HepG2 (cell line): ENCODE data around the gene SYPL2. TPM values are rescaled to one million over a fixed set of nuclear protein-coding genes. Genes with fewer than 3 reads are reported as not detected.

Source experiments
- ATAC-seq: fragments of 200-7000 bp; cut with Tn5 transposase; 3 replicates; pipeline ENCODE4 v1.9.1; 2020; ENCODE audit warnings: mild to moderate bottlenecking, moderate library complexity
- BruUV-seq: library from RNA; stranded (reverse); fragments of 400-500 nt; replicated peaks from 2 replicates; lab custom pipeline; 2021; lab: Mats Ljungman, UMichigan
- CTCF ChIA-PET: fragments of 300-600 bp; formaldehyde crosslinking; extraction: SDS; loops from one replicate; lab custom pipeline; 2021; ENCODE audit warnings: low total read pairs, inconsistent platforms, low intra/inter-chr PET ratio; lab: Yijun Ruan, JAX
- POLR2A ChIA-PET: fragments of 350-600 bp; sonication (Branson Sonifier 250); formaldehyde crosslinking; loops from one replicate; lab custom pipeline; 2020; ENCODE audit warnings: antibody characterized with exemption, inconsistent platforms; lab: Yijun Ruan, JAX
- DNase-seq: peaks from one replicate; pipeline ENCODE4 v3.0.0-alpha.2; 2015; ENCODE audit warnings: low spot score
- FAIRE-seq: peaks from 3 replicates; lab custom pipeline; 2011; peaks lifted over from hg19 to GRCh38; lab: Jason Lieb, UNC
- H2AFZ ChIP-seq: one replicate; pipeline ENCODE4 v1.6.1; 2011; ENCODE audit warnings: low read length, inconsistent platforms
- H3K27ac ChIP-seq: fragments of 300-600 bp; 3 replicates; pipeline ENCODE4 v1.8.0; 2011; ENCODE audit warnings: mixed run types, mild to moderate bottlenecking, mixed read lengths, low read length, inconsistent platforms; ENCODE audit not compliant: insufficient read depth; ENCODE audit errors: extremely low read length
- H3K27me3 ChIP-seq, 2 experiments: fragments of 200-600 bp in 1 of 2; 2 replicates in 1 of 2; 3 replicates in 1 of 2; pipeline versions ENCODE4 v1.6.0 to v1.8.0; 2011; ENCODE audit warnings: low read length in 2 of 2, mild to moderate bottlenecking in 2 of 2, moderate library complexity in 2 of 2, inconsistent platforms in 1 of 2; ENCODE audit not compliant: insufficient read depth in 2 of 2, control insufficient read depth in 1 of 2
- H3K36me3 ChIP-seq, 2 experiments: fragments of 200-600 bp in 1 of 2; replicated peaks in 1 of 2; 2 replicates in 1 of 2; 3 replicates in 1 of 2; pipeline versions ENCODE4 v1.5.1 to v1.8.0; 2011; ENCODE audit warnings: low read length in 2 of 2, inconsistent platforms in 1 of 2; ENCODE audit not compliant: insufficient read depth in 2 of 2, control insufficient read depth in 1 of 2
- H3K4me1 ChIP-seq: 2 replicates; pipeline ENCODE4 v1.5.1; 2012; ENCODE audit warnings: low read length, inconsistent platforms; ENCODE audit not compliant: insufficient read depth
- H3K4me2 ChIP-seq: 2 replicates; pipeline ENCODE4 v1.6.0; 2011; ENCODE audit warnings: low read depth, low read length, inconsistent platforms
- H3K4me3 ChIP-seq, 3 experiments: fragments of 200-600 bp in 1 of 3; sonication (generic), shearing (Covaris generic) in 1 of 3; replicated peaks in 1 of 3; 2 replicates each; pipeline ENCODE4 v1.5.1; 2011 to 2016; ENCODE audit warnings: low read length in 3 of 3, inconsistent platforms in 2 of 3, low read depth in 2 of 3, mild to moderate bottlenecking in 2 of 3, control low read depth in 1 of 3, mixed read lengths in 1 of 3; ENCODE audit not compliant: insufficient read depth in 1 of 3
- H3K79me2 ChIP-seq: one replicate; pipeline ENCODE4 v1.6.1; 2011; ENCODE audit warnings: low read length, inconsistent platforms; ENCODE audit not compliant: insufficient read depth
- H3K9ac ChIP-seq: 2 replicates; pipeline ENCODE4 v1.6.0; 2011; ENCODE audit warnings: mild to moderate bottlenecking, low read depth, low read length, inconsistent platforms; ENCODE audit not compliant: insufficient read depth
- H3K9me3 ChIP-seq: 2 replicates; pipeline ENCODE4 v1.5.1; 2012; ENCODE audit warnings: mild to moderate bottlenecking, low read length
- H4K20me1 ChIP-seq: 2 replicates; pipeline ENCODE4 v1.6.0; 2011; ENCODE audit warnings: inconsistent platforms, mild to moderate bottlenecking, low read length, moderate library complexity; ENCODE audit not compliant: insufficient read depth
- CREM ChIP-seq, 2 experiments: sonication (generic) in 1 of 2; formaldehyde crosslinking in 1 of 2; IDR thresholded peaks; 2 replicates each; pipeline versions ENCODE4 v1.4.0 to v1.6.1; 2016 to 2020; ENCODE audit warnings: antibody characterized with exemption in 1 of 2, mild to moderate bottlenecking in 1 of 2, missing genetic modification reagents in 1 of 2
- IRX3 ChIP-seq: sonication (generic); formaldehyde crosslinking; IDR thresholded peaks from 2 replicates; pipeline ENCODE4 v1.8.1; 2023; ENCODE audit warnings: mild to moderate bottlenecking, low read depth, missing genetic modification reagents, borderline replicate concordance
- MAF1 ChIP-seq: sonication (generic); formaldehyde crosslinking; IDR thresholded peaks from 2 replicates; pipeline ENCODE4 v1.5.0; 2020; ENCODE audit warnings: missing genetic modification reagents, borderline replicate concordance
- MED13 ChIP-seq: sonication (generic); formaldehyde crosslinking; IDR thresholded peaks from 2 replicates; pipeline ENCODE4 v1.5.0; 2020; ENCODE audit warnings: missing genetic modification reagents
- NFE2L2 ChIP-seq: fragments of 150-350 bp; IDR thresholded peaks from 2 replicates; pipeline ENCODE4 v1.6.1; 2014; ENCODE audit warnings: low read length
- NR2F1 ChIP-seq, 2 experiments: fragments of 450-650 bp in 1 of 2; formaldehyde crosslinking in 1 of 2; IDR thresholded peaks; 2 replicates each; pipeline versions ENCODE4 v1.5.0 to v1.6.1; 2016 to 2020; ENCODE audit warnings: mild to moderate bottlenecking in 1 of 2, missing compliant biosample characterization in 1 of 2, missing genetic modification reagents in 1 of 2, moderate library complexity in 1 of 2
- ONECUT2 ChIP-seq: sonication (generic); formaldehyde crosslinking; IDR thresholded peaks from 2 replicates; pipeline ENCODE4 v1.4.0; 2020; ENCODE audit warnings: missing genetic modification reagents
- RELA ChIP-seq: sonication (generic); formaldehyde crosslinking; IDR thresholded peaks from 2 replicates; pipeline ENCODE4 v1.4.0; 2020; ENCODE audit warnings: missing genetic modification reagents
- SALL1 ChIP-seq: sonication (generic); formaldehyde crosslinking; IDR thresholded peaks from 2 replicates; pipeline ENCODE4 v1.8.0; 2022; ENCODE audit warnings: mild to moderate bottlenecking, missing genetic modification reagents
- TOPORS ChIP-seq: sonication (generic); formaldehyde crosslinking; IDR thresholded peaks from 2 replicates; pipeline ENCODE4 v1.8.0; 2023; ENCODE audit warnings: mild to moderate bottlenecking, missing genetic modification reagents
- ZC3H13 ChIP-seq: sonication (generic); formaldehyde crosslinking; IDR thresholded peaks from 2 replicates; pipeline ENCODE4 v1.8.1; 2023; ENCODE audit warnings: mild to moderate bottlenecking, missing genetic modification reagents, moderate library complexity
- ZIK1 ChIP-seq: sonication (generic); formaldehyde crosslinking; IDR thresholded peaks from 2 replicates; pipeline ENCODE4 v1.5.0; 2020; ENCODE audit warnings: mild to moderate bottlenecking, low read depth, missing genetic modification reagents, borderline replicate concordance
- ZMYM4 ChIP-seq: sonication (generic); formaldehyde crosslinking; IDR thresholded peaks from 2 replicates; pipeline ENCODE4 v1.8.1; 2023; ENCODE audit warnings: mild to moderate bottlenecking, missing genetic modification reagents
- ZNF232 ChIP-seq: sonication (generic); formaldehyde crosslinking; IDR thresholded peaks from 2 replicates; pipeline ENCODE4 v1.4.0; 2020; ENCODE audit warnings: missing genetic modification reagents, borderline replicate concordance
- ZNF567 ChIP-seq: sonication (generic); formaldehyde crosslinking; IDR thresholded peaks from 2 replicates; pipeline ENCODE4 v1.8.1; 2023; ENCODE audit warnings: mild to moderate bottlenecking, missing genetic modification reagents, borderline replicate concordance
- ZNF616 ChIP-seq: sonication (generic); formaldehyde crosslinking; IDR thresholded peaks from 2 replicates; pipeline ENCODE4 v1.5.0; 2020; ENCODE audit warnings: low read depth, mild to moderate bottlenecking, missing genetic modification reagents
- WGBS: methylation state at CpG from one replicate; pipeline ENCODE4 v1.1.6; 2017; ENCODE audit warnings: low lambda C conversion rate; 5-methylcytosine and 5-hydroxymethylcytosine counted together
- in situ Hi-C: cut with HindIII; loops from 2 replicates; pipeline ENCODE4 v1.10.0; 2017; ENCODE audit warnings: low pct_unique_long_range_greater_than_20kb; ENCODE audit not compliant: extremely low pct_ligation_motif_present
- intact Hi-C: fragments of 100-400 bp; cut with micrococcal nuclease; formaldehyde crosslinking; loops from one replicate; pipeline ENCODE4 v1.10.0; 2022; ENCODE audit not compliant: unreplicated experiment
- polyA plus RNA-seq, 8 experiments: library from polyadenylated mRNA; depleted of rRNA in 3 of 8; stranded (reverse) in 7 of 8; unstranded in 1 of 8; fragments of >200 nt; fragmentation: Illumina TruSeq in 4 of 8; extraction: Trizol in 4 of 8; gene quantifications; 2 replicates each; pipeline versions ENCODE4 v1.2.1 to v1.2.3, GENCODE V29; 2011 to 2016; ENCODE audit warnings: low read depth in 4 of 8, missing spikeins in 1 of 8, mixed read lengths in 1 of 8; ENCODE audit not compliant: insufficient read depth in 1 of 8
- total RNA-seq, 5 experiments: library from RNA; depleted of rRNA; stranded (reverse); fragments of >200 nt; fragmentation: Illumina TruSeq; extraction: Trizol; gene quantifications; 2 replicates each; pipeline ENCODE4 v1.2.3, GENCODE V29; 2016; ENCODE audit warnings: low read depth in 1 of 5
- TF ChIP-seq, protein P1 (sequence below): sonication (generic); formaldehyde crosslinking; IDR thresholded peaks from 2 replicates; pipeline ENCODE4 v1.5.0; 2020; ENCODE audit warnings: mild to moderate bottlenecking, low read depth, missing genetic modification reagents, borderline replicate concordance
- TF ChIP-seq, protein P2 (sequence below): sonication (generic); formaldehyde crosslinking; IDR thresholded peaks from 2 replicates; pipeline ENCODE4 v1.4.0; 2020; ENCODE audit warnings: missing genetic modification reagents, mild to moderate bottlenecking, borderline replicate concordance
- TF ChIP-seq, protein P3 (sequence below): IDR thresholded peaks from 2 replicates; pipeline ENCODE4 v1.6.1; 2016; ENCODE audit warnings: missing genetic modification reagents, missing compliant biosample characterization

SYPL2 gene
- total and polyA plus RNA-seq, 2 of the 13 experiments (the other 11 are each of a cell fraction or from before 2014, with no cell fraction given) = 0.17 to 0.24 TPM

DNA sequence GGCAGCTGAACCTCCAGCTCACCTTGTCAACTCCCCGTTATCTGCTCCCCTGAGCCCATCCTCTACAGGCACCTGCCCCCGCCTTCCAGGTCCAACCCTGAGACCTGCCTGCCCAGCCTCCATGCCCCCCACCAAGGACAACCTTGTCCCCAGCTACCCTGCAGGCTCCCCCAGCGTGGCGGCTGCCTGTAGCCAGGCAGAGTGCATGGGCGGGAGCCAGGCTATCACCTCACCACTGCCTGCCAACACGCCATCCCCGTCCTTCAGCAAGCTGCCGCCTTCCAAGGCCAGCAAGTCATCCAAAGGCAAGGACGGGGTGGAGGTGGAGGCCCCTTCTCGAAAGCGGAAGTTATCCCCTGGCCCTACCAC, 24.6 kb downstream of the SYPL2 start (continued):
- TF ChIP-seq ZNF616 (CRISPR knock-in tag) (no peak), ZC3H13 (CRISPR knock-in tag) (no peak), ZNF567 (CRISPR knock-in tag) (no peak)
- TF ChIP-seq, all 625 proteins: peak for 0

DNA sequence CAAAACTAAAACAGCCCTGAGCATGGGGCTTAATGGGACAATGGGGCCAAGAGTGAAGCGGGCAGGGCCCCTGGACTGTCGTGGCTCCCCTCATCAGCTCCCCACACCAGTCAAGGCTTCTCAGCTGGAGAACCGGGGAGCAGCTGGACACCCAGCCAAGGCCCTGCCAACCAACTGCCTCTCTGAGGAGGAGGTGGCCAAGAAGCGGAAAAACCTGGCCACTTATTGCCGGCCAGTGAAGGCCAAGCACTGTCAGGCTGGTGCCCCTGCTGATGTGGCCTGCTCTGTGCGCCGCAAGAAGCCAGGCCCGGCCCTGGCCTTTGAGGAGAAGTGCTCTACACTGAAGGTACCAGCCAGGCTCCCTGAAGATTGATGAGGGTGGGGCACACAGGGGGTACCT, 25.0 kb downstream of the SYPL2 start:
- ChIA-PET POLR2A (interaction anchor here (1.4 kb wide), 1 partner anchor 40 kb away, joined by 18 read pairs; no protein-coding TSS in a partner anchor), CTCF (interaction anchor here (1.8 kb wide), 1 partner anchor 40 kb away, joined by 45 read pairs; no protein-coding TSS in a partner anchor)
- DNase-seq = no peak
- no peak overlapping the region for H3K27ac ChIP-seq
- no peak overlapping the region for H3K4me2 ChIP-seq
- no peak for ATAC-seq
- H4K20me1 ChIP-seq = no peaks in the 10 kb centered on the region
- WGBS = 100% methylated on average over 4 of the region's 8 CpGs
- no peaks in the 10 kb centered on the region for H3K9me3 ChIP-seq
- in situ Hi-C loops (loop anchor here (5.0 kb wide), 1 partner anchor 41 kb away; no protein-coding TSS in a partner anchor), intact Hi-C loops (loop anchor here (5.0 kb wide), 1 partner anchor 64 kb away; the partner anchor contains the start of gene PSMA5)
- no peak overlapping the region for H2AFZ ChIP-seq
- BruUV-seq = no TSS peak
- H3K9ac ChIP-seq = no peak overlapping the region
- H3K79me2 ChIP-seq = no peaks in the 10 kb centered on the region
- peaks cover 1 to 6% of the 10 kb centered on the region in 2 experiments; a peak in 2 of 5 replicates for H3K36me3 ChIP-seq
- FAIRE-seq = no peak
- H3K4me3 ChIP-seq = no peak overlapping the region
- H3K4me1 ChIP-seq = peaks cover 18% of the 10 kb centered on the region
- no peaks in the 10 kb centered on the region for H3K27me3 ChIP-seq
- TF ChIP-seq MED13 (CRISPR knock-in tag) = no peak
- TF ChIP-seq ZIK1 (CRISPR knock-in tag) = no peak
- TF ChIP-seq RELA (CRISPR knock-in tag) = no peak
- TF ChIP-seq, protein P1, sequence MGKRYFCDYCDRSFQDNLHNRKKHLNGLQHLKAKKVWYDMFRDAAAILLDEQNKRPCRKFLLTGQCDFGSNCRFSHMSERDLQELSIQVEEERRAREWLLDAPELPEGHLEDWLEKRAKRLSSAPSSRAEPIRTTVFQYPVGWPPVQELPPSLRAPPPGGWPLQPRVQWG (CRISPR knock-in tag) = no peak
- no peak for TF ChIP-seq IRX3 (CRISPR knock-in tag)
- no peak for TF ChIP-seq CREM (IDR thresholded peaks at IDR 0.05)
- no peak for TF ChIP-seq CREM (CRISPR knock-in tag; IDR thresholded peaks at IDR 0.05)
- TF ChIP-seq, protein P2, sequence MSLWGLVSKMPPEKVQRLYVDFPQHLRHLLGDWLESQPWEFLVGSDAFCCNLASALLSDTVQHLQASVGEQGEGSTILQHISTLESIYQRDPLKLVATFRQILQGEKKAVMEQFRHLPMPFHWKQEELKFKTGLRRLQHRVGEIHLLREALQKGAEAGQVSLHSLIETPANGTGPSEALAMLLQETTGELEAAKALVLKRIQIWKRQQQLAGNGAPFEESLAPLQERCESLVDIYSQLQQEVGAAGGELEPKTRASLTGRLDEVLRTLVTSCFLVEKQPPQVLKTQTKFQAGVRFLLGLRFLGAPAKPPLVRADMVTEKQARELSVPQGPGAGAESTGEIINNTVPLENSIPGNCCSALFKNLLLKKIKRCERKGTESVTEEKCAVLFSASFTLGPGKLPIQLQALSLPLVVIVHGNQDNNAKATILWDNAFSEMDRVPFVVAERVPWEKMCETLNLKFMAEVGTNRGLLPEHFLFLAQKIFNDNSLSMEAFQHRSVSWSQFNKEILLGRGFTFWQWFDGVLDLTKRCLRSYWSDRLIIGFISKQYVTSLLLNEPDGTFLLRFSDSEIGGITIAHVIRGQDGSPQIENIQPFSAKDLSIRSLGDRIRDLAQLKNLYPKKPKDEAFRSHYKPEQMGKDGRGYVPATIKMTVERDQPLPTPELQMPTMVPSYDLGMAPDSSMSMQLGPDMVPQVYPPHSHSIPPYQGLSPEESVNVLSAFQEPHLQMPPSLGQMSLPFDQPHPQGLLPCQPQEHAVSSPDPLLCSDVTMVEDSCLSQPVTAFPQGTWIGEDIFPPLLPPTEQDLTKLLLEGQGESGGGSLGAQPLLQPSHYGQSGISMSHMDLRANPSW = no peak
- TF ChIP-seq MAF1 (CRISPR knock-in tag) = no peak
- TF ChIP-seq NFE2L2 = no peak
- no peak for TF ChIP-seq ZMYM4 (CRISPR knock-in tag)
- TF ChIP-seq, protein P3, sequence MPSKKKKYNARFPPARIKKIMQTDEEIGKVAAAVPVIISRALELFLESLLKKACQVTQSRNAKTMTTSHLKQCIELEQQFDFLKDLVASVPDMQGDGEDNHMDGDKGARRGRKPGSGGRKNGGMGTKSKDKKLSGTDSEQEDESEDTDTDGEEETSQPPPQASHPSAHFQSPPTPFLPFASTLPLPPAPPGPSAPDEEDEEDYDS = no peak
- no peak for TF ChIP-seq NR2F1 (CRISPR knock-in tag; IDR thresholded peaks at IDR 0.05)
- TF ChIP-seq TOPORS (CRISPR knock-in tag) = no peak
- TF ChIP-seq ONECUT2 = no peak
- TF ChIP-seq ZNF232 = no peak
- no peak for TF ChIP-seq SALL1 (CRISPR knock-in tag)
